ENCODE measurements around the gene ZC3H4.

ZC3H4 gene

DNA sequence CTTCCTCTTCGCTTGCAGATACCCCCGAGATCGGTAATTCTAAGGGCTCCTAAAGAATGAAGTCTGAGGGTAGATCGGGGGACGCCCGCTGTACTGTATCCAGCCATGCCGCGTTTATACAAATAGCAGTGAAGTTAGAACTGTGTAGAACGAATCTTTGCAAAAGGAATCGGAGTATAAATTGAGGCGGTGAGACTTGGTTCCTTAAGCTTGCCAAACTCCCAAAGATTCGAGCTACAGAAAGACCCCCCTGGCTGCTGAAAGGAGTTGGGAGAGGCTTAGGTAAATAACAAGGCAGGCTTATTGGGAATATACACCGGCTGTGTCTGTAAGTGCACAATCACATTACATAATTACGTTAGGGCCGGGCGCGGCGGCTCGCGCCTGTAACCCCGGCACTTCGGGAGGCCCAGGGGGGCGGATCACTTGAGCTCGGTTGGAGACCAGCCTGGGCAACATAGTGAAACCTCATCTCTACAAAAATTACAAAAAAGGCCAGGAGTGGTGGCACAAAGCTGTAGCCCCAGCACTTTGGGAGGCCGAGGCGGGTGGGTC lies 77.4 kb downstream of the ZC3H4 start:
- DNase-seq (ENCODE audit: low spot score) = no peak
- in situ Hi-C loops (cut with MboI; ENCODE audit: low pct_unique_long_range_greater_than_20kb, low sequenced_read_pairs, unreplicated experiment) = no loop called here
- TF ChIP-seq, protein P1, sequence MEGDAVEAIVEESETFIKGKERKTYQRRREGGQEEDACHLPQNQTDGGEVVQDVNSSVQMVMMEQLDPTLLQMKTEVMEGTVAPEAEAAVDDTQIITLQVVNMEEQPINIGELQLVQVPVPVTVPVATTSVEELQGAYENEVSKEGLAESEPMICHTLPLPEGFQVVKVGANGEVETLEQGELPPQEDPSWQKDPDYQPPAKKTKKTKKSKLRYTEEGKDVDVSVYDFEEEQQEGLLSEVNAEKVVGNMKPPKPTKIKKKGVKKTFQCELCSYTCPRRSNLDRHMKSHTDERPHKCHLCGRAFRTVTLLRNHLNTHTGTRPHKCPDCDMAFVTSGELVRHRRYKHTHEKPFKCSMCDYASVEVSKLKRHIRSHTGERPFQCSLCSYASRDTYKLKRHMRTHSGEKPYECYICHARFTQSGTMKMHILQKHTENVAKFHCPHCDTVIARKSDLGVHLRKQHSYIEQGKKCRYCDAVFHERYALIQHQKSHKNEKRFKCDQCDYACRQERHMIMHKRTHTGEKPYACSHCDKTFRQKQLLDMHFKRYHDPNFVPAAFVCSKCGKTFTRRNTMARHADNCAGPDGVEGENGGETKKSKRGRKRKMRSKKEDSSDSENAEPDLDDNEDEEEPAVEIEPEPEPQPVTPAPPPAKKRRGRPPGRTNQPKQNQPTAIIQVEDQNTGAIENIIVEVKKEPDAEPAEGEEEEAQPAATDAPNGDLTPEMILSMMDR (IDR thresholded peaks at IDR 0.05; ENCODE audit: extremely low read depth, insufficient read depth, missing control alignments) = no peak

DNA sequence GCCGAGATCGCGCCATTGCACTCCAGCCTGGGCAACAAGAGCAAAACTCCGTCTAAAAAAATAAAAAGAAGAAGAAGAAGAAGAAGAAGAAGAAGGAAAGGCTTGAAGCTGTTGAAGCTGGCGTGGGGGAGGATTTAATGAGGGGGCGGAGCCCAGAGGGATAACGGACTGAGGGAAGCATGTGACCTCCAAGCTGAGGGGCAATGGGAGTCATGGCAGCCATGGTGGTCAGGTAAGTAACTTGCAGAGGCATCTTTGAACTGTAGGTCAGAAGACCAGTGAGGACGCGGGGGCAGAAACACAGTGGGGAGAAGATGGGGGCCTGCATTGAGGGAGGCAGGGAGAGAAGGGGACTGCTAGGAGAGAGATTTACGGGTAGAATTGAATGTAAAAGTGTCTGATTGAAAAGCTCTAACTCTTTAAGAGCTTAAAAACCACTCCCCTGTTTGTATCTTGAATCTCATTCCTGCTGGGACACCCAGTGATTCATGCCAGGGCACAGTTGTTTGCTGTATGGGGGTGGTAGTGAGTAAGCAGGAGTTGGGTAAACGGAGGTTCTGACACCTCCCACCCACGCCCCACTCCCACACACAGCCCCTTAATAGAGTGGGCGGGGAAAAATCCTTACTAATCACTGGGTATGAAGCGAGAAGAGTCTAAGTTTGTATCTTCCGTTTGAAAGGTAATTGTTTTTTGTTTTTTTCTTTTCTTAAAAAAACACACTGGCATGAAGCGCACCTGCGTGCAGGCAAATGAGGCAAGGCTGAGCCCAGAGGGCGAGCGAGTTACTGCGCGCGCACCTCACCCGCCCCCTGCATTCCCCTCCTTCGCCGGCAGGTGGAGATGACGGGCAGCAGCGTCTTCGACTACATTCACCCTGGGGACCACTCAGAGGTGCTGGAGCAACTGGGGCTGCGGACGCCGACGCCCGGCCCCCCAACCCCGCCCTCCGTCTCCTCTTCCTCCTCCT lies 78.2 kb downstream of the ZC3H4 start:
- peak; percentile 97 for DNase-seq (ENCODE audit: low spot score)
- in situ Hi-C loops (cut with MboI; ENCODE audit: low pct_unique_long_range_greater_than_20kb, low sequenced_read_pairs, unreplicated experiment) = no loop called here
- TF ChIP-seq, protein P1 (IDR thresholded peaks at IDR 0.05; ENCODE audit: extremely low read depth, insufficient read depth, missing control alignments) = peak; percentile 88

DNA sequence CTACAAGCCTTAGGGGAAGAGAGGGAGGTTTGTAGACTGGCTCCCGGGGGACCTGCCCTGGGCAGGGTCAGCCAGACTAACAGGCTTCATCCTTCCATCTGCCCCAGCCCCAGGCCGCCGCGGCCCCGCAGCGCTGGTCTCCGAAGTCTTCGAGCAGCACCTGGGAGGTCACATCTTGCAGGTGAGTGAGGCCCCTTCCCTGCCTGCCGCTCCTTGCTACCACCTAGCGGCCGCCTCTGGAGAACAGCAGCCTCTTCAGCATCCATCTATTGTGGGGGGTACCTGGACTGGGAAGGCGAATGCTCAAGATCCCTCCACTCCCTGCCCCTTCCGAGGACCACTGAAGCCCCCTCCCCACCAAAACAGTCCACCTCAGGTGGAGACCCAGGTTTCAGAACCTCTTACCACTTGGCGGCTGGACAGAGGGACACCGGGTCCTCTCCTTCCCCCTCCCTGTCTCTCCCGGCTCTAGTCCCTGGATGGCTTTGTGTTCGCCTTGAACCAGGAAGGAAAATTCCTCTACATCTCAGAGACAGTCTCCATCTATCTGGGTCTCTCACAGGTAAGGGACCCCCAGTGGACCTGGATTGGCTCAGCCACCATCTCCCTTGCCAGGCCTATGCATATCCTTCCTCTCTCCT lies 81.3 kb downstream of the ZC3H4 start:
- in situ Hi-C loops (cut with MboI; ENCODE audit: low pct_unique_long_range_greater_than_20kb, low sequenced_read_pairs, unreplicated experiment) = no loop called here
- peak; percentile 86 for DNase-seq (ENCODE audit: low spot score)
- TF ChIP-seq, protein P1 (IDR thresholded peaks at IDR 0.05; ENCODE audit: extremely low read depth, insufficient read depth, missing control alignments) = peak; percentile 86

DNA sequence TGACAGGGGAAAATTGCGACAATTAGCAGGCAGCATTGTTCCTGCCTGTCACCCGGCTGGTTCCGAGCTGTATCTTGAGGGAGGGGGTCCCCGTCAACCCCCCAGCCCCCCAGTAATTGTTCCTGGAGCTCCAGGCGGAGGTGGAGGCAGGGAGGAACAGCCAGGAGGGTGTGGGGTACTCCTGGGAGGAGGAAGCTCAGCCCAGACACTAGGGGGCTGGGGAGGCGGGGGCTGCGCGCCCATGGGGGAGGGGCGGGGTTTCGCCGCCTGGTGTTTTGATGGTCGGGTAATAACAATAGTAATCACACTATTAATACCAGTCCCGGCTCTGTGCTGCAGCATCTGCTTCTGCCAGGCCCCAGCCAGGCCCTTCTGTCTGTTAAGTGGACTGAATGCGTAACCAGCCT lies 85.4 kb downstream of the ZC3H4 start:
- TF ChIP-seq, protein P1 (IDR thresholded peaks at IDR 0.05; ENCODE audit: extremely low read depth, insufficient read depth, missing control alignments) = no peak
- in situ Hi-C loops (cut with MboI; ENCODE audit: low pct_unique_long_range_greater_than_20kb, low sequenced_read_pairs, unreplicated experiment) = no loop called here
- no peak for DNase-seq (ENCODE audit: low spot score)

DNA sequence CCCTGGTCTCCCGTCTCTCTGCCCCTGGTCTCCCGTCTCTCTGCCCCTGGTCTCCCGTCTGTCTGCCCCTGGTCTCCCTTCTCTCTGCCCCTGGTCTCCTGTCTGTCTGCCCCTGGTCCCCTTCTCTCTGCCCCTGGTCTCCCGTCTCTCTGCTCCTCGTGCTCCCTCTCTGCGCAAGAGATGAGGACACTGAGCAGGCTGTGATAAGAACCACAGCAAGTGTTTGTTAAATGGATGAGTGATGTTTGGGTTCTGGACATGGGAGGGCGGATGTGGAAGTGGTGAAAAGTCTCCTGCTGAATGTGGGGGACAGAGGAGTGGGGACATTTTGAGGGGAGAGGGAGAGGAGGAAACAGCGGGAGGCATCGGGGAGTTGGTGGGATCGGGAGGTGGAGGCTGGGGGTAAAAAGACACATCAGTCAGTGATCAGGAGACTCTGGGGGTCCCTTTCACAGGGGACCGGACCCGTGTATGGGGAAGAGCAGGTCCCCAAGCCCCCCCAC lies 85.9 kb downstream of the ZC3H4 start:
- TF ChIP-seq, protein P1 (IDR thresholded peaks at IDR 0.05; ENCODE audit: extremely low read depth, insufficient read depth, missing control alignments) = no peak
- in situ Hi-C loops (cut with MboI; ENCODE audit: low pct_unique_long_range_greater_than_20kb, low sequenced_read_pairs, unreplicated experiment) = no loop called here
- DNase-seq (ENCODE audit: low spot score) = no peak

DNA sequence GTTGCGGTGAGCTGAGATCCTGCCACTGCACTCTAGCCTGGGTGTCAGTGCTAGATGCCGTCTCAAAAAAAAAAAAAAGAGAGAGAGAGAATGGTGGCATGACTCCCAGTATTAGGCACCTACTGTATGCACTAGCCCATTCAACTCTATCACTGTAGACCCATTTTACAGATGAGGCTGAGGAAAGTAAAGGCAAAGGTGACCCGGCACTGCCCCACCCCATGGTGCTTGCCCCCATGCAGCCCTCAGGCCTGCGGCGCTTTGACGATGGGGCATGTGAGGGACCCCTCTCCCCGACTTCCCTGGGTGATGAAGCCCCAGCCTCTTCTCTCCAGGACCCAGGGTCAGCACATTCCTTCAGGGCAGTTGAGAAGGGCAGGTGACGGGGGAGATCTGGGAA lies 86.7 kb downstream of the ZC3H4 start:
- in situ Hi-C loops (cut with MboI; ENCODE audit: low pct_unique_long_range_greater_than_20kb, low sequenced_read_pairs, unreplicated experiment) = no loop called here
- TF ChIP-seq, protein P1 (IDR thresholded peaks at IDR 0.05; ENCODE audit: extremely low read depth, insufficient read depth, missing control alignments) = no peak
- DNase-seq (ENCODE audit: low spot score) = no peak
